BLaER1 treated with 17β-estradiol and CSF1 and Interleukin-3, amounts not matched to agents 10 nM and 100 nM (cell line): ENCODE data around the gene WNT4.

ENCODE experiments used
- H3K27ac ChIP-seq, 11 experiments: shearing (Covaris generic); formaldehyde crosslinking; 2 replicates each; pipeline ENCODE4 v1.8.1; 2022
- H3K27me3 ChIP-seq, 11 experiments: shearing (Covaris generic); formaldehyde crosslinking; 2 replicates each; pipeline ENCODE4 v1.8.1; 2022
- H3K36me3 ChIP-seq, 11 experiments: shearing (Covaris generic); formaldehyde crosslinking; 2 replicates each; pipeline ENCODE4 v1.8.1; 2022
- H3K4me1 ChIP-seq, 10 experiments: shearing (Covaris generic); formaldehyde crosslinking; 2 replicates each; pipeline ENCODE4 v1.8.1; 2022
- H3K4me2 ChIP-seq, 11 experiments: shearing (Covaris generic); formaldehyde crosslinking; 2 replicates each; pipeline ENCODE4 v1.8.1; 2022
- H3K4me3 ChIP-seq, 10 experiments: shearing (Covaris generic); formaldehyde crosslinking; 2 replicates each; pipeline ENCODE4 v1.8.1; 2022
- H3K9ac ChIP-seq, 11 experiments: shearing (Covaris generic); formaldehyde crosslinking; 2 replicates each; pipeline ENCODE4 v1.8.1; 2022
- H3K9me3 ChIP-seq, 11 experiments: shearing (Covaris generic); formaldehyde crosslinking; replicated peaks in 1 of 11; 2 replicates each; pipeline ENCODE4 v1.8.1; 2022
- H4K20me1 ChIP-seq, 11 experiments: shearing (Covaris generic); formaldehyde crosslinking; 2 replicates each; pipeline ENCODE4 v1.8.1; 2022
- Cebpa-rat ChIP-seq, 11 experiments: shearing (Covaris generic); IDR thresholded peaks; 2 replicates each; pipeline ENCODE4 v1.8.1; 2022

Gene WNT4

DNA sequence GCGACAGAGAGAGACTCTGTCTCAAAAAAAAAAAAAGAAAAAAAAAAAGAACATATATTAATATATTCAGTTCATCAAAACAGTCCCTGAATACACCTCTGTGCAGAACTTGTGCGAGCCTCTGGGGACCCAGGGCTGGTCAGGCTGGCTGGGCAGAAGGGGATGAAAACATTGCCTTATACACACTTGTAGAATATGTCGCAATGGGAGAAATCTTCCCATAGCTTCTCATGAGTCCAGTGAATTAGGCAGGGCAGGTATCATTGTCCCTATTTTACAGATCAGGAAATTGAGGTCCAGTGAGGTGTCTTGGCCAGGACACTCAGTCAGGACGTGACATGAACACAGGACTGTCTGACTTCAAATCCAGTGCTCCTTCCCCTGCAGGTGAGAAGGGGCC is 12.6 kb upstream of the WNT4 start:
- Histone ChIP-seq H3K9ac (no peak overlapping the region), H3K27me3 (peaks cover 0 to 18% (median 0%) of the 10 kb centered on the region in 11 experiments; a peak in 3 of 22 replicates), H3K4me1 (peaks cover 29 to 90% (median 74%) of the 10 kb centered on the region in 10 experiments), H3K4me2 (peak overlapping the region in 8 of 11 experiments; percentile 37 to 89 (median 81); a peak in 16 of 22 replicates), H3K4me3 (no peak overlapping the region), H3K36me3 (no peaks in the 10 kb centered on the region), H3K27ac (no peak overlapping the region; a peak in 1 of 22 replicates), H4K20me1 (peaks cover 0 to 18% (median 0%) of the 10 kb centered on the region in 11 experiments; a peak in 3 of 22 replicates), H3K9me3 (no peaks in the 10 kb centered on the region)
- peak in 4 of 11 experiments; percentile 39 to 67 (median 49); a peak in 3 of 22 replicates for TF ChIP-seq Cebpa-rat (IDR thresholded peaks at IDR 0.05)

DNA sequence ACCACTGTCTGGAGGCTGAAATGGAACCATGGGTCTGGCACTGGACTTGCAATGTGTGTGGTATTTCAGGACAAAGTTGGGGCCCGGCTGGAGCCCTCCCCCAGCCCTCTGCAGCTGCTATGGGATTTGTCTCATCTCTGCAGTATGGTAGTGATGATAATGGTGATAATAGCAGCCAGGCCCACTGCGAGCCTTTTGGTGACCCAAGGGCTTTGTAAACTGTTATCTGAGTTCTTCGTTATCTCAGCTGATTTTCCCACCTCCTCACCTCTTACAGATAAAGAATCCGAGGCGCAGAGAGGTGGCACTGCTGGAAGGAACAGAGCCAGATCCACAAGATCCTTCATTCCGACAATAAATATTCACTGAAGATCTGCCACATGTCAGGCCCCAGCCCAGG is 11.7 kb upstream of the WNT4 start:
- Histone ChIP-seq H3K27me3 (peaks cover 0 to 18% (median 0%) of the 10 kb centered on the region in 11 experiments; a peak in 3 of 22 replicates), H3K9ac (peak overlapping the region in 3 of 11 experiments; percentile 3 to 61 (median 40); a peak in 3 of 22 replicates), H4K20me1 (peaks cover 0 to 18% (median 0%) of the 10 kb centered on the region in 11 experiments; a peak in 3 of 22 replicates), H3K4me1 (peaks cover 20 to 81% (median 65%) of the 10 kb centered on the region in 10 experiments), H3K4me3 (no peak overlapping the region), H3K9me3 (no peaks in the 10 kb centered on the region), H3K27ac (peak overlapping the region in 4 of 11 experiments; percentile 9 to 57 (median 40); a peak in 5 of 22 replicates), H3K36me3 (no peaks in the 10 kb centered on the region), H3K4me2 (peak overlapping the region; percentile 66 to 92 (median 85))
- TF ChIP-seq Cebpa-rat (IDR thresholded peaks at IDR 0.05), result no peak

DNA sequence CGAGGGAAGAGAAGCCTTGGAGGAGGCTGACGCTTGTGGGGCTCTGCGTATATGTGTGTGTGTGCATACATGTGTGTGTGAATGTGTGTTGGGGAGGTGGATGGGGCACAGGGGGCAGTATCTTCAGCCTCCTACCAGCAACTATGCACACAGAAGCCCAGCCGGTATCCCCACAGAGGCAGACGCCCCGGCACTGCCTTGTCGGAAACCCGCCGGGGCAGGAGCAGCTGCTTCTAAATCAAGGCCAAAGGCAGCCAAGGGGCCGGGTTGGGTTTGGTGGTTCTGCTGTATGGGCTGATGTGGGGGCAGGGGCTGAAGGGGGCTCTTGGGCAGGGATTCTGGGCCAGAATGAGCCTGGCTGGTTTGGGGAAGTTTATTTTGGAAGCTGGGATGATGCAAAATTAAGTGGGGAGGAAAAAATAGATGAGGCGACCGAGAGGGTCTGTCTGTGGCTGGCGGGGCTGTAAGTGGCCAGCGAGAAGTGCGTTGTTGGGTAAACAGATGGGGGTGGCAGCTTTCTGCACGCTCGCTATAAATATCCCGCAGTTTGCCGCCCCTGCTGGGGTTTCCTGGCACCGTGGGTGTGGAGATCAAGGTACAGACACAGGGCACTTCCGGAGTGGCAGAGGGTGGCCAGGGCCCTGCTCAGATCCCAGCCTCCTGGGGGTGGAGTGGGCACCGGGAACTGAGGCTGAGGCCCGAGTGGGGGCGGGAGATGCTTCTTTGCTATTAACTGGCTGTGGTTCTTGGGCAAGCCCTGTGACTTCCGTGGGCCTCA is 11.0 kb upstream of the WNT4 start:
- no peak for TF ChIP-seq Cebpa-rat (IDR thresholded peaks at IDR 0.05)
- H3K4me3 ChIP-seq, result peak overlapping the region in 1 of 10 experiments; percentile 25; a peak in 2 of 20 replicates
- no peaks in the 10 kb centered on the region for H3K9me3 ChIP-seq
- H3K36me3 ChIP-seq, result no peaks in the 10 kb centered on the region
- H3K27ac ChIP-seq, result peak overlapping the region in 4 of 11 experiments; percentile 9 to 57 (median 50); a peak in 5 of 22 replicates
- peak overlapping the region in 6 of 11 experiments; percentile 3 to 61 (median 36); a peak in 8 of 22 replicates for H3K9ac ChIP-seq
- H3K4me2 ChIP-seq, result peak overlapping the region; percentile 66 to 92 (median 85)
- peaks cover 18 to 73% (median 58%) of the 10 kb centered on the region in 10 experiments for H3K4me1 ChIP-seq
- peaks cover 0 to 18% (median 0%) of the 10 kb centered on the region in 11 experiments; a peak in 3 of 22 replicates for H3K27me3 ChIP-seq
- H4K20me1 ChIP-seq, result peaks cover 0 to 18% (median 0%) of the 10 kb centered on the region in 11 experiments; a peak in 3 of 22 replicates

DNA sequence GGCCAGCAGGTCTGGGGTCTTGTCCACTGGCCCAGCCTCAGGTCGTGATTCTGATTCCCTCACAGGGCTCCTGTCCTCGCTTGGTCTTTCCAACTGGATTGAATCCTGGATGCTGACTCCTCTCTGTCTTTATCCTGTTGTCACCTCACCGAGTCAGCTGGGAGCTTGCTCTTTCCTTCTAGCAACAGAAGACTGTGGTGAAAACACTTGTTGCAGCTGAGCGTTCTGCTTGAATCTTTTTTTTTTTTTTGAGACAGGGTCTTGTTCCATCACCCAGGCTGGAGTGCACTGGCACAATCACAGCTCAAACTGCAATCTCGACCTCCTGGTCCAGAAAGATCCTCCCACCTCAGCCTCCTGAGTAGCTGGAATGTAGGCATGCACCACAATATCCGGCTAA is 8.0 kb upstream of the WNT4 start:
- no peak for TF ChIP-seq Cebpa-rat (IDR thresholded peaks at IDR 0.05)
- no peaks in the 10 kb centered on the region for H3K36me3 ChIP-seq
- peaks cover 0 to 18% (median 0%) of the 10 kb centered on the region in 11 experiments; a peak in 3 of 22 replicates for H3K27me3 ChIP-seq
- peak overlapping the region in 2 of 11 experiments; percentile 88 to 89; a peak in 3 of 22 replicates for H3K4me2 ChIP-seq
- peaks cover 18 to 52% (median 45%) of the 10 kb centered on the region in 10 experiments for H3K4me1 ChIP-seq
- no peak overlapping the region for H3K9ac ChIP-seq
- H3K4me3 ChIP-seq, result no peak overlapping the region
- H3K9me3 ChIP-seq, result no peaks in the 10 kb centered on the region
- peaks cover 0 to 18% (median 0%) of the 10 kb centered on the region in 11 experiments; a peak in 3 of 22 replicates for H4K20me1 ChIP-seq
- H3K27ac ChIP-seq, result no peak overlapping the region

DNA sequence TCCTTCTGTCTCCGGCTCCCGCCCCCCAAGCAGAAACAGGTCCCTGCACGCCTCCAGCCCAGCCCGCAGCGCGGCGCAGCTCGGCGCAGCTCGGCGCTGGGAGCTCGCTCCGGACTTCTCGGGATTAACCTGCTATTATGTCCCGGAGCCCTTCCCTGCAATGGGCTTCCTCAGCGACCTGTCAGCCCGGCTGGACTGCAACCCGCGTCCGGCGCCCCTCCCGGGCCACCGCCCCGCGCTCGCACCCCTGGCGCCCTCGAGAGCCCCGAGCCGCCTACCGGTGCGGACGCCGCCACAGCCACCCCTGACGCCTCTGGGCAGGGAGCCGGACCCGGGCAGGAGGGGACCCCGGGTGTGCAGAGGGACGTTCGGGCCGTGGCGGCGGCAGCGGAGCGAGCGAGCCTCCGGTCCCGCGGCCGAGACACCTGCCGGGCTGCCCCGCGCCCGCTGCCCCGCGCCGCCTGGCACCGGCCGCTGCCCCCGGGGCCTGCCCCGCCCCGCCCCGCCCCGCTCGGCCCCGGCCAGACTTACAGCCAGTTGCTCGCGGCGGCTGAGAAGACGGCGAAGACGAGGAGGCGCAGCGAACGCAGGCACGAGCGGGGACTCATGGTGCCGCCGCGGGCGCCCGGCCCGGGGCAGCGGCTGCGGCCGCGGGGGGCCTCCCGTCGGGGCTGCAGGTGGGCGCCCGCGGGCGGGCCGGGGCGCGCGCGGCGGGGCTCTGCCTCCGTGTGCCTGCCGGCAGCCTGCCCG is 407 bp downstream of the WNT4 start:
- Histone ChIP-seq H3K36me3 (no peaks in the 10 kb centered on the region), H4K20me1 (peaks cover 4 to 69% (median 41%) of the 10 kb centered on the region in 11 experiments; a peak in 21 of 22 replicates), H3K4me2 (peak overlapping the region; percentile 82 to 99 (median 92)), H3K9ac (peak overlapping the region in 3 of 11 experiments; percentile 25 to 45 (median 29); a peak in 5 of 22 replicates), H3K4me3 (peak overlapping the region; percentile 47 to 68 (median 56)), H3K9me3 (no peaks in the 10 kb centered on the region), H3K4me1 (peaks cover 7 to 37% (median 25%) of the 10 kb centered on the region in 10 experiments; a peak in 18 of 20 replicates), H3K27ac (no peak overlapping the region), H3K27me3 (peaks cover 56 to 80% (median 69%) of the 10 kb centered on the region in 11 experiments)
- TF ChIP-seq Cebpa-rat (IDR thresholded peaks at IDR 0.05), result no peak

DNA sequence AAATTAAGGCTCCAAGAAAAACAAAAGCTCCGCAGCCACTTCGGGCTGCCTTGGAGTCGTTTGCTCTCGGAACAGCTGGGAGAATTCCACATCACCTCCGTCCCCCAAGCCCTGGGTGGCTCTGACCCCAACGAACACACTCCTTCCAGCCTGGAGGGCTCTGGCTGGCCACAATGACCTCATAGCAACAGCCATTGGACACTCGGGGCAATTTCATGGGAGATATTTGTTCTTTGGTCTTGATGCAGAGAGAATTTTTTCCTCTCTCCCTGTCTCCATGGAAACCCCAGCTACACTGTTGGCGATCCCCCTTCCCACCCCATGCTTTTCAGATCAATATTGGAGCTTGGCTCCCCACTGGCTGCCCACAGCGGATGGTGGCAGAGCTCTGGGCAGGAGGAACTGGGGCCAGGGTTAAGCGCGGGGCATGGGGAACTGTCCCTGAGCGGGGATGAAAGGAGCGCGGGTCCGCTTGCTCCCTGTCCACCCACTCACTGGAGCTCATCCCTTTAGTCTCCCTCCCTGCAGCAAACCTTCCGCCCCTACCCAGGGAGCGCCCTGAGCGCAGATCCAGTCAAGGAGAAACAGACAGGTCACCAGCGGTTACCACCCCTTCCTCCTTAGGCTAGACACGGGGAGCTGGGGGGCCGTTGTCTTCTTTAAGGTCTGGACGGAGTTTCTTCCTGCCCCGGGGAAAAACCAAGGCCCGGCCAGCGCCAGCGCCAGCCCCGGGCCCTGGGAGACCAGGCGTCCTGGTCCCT is 1.2 kb downstream of the WNT4 start:
- peak overlapping the region; percentile 47 to 68 (median 56); a peak in 19 of 20 replicates for H3K4me3 ChIP-seq
- peaks cover 7 to 45% (median 33%) of the 10 kb centered on the region in 10 experiments; a peak in 18 of 20 replicates for H3K4me1 ChIP-seq
- H3K9me3 ChIP-seq, result no peaks in the 10 kb centered on the region
- H3K36me3 ChIP-seq, result no peaks in the 10 kb centered on the region
- no peak overlapping the region for H3K27ac ChIP-seq
- H3K4me2 ChIP-seq, result peak overlapping the region; percentile 82 to 99 (median 92)
- no peak for TF ChIP-seq Cebpa-rat (IDR thresholded peaks at IDR 0.05)
- peaks cover 56 to 80% (median 69%) of the 10 kb centered on the region in 11 experiments for H3K27me3 ChIP-seq
- peak overlapping the region in 2 of 11 experiments; percentile 29 to 45; a peak in 2 of 22 replicates for H3K9ac ChIP-seq
- H4K20me1 ChIP-seq, result peaks cover 4 to 77% (median 41%) of the 10 kb centered on the region in 11 experiments; a peak in 21 of 22 replicates

DNA sequence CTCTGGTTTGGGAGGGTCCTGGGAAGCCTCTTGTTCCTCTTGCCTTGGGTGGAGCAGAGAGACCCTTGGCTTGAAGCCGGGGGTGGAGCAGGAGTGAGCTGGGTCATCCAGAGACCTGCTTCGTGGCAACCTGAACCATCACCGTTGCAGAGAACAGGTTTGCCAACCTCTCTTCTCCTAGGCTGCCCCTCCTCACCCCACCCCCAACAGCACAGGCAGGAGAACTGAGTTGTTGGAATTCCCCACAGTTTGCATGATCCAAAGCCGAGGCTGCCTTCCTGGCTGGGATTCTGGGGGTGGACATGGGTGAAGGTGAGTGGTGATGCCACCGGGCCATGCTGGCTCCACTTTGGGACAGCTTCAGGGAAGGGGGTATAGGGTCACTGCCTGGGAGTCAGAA is 2.2 kb downstream of the WNT4 start:
- TF ChIP-seq Cebpa-rat (IDR thresholded peaks at IDR 0.05), result no peak
- Histone ChIP-seq H3K4me3 (no peak overlapping the region), H3K9me3 (no peaks in the 10 kb centered on the region), H4K20me1 (peaks cover 4 to 87% (median 41%) of the 10 kb centered on the region in 11 experiments; a peak in 21 of 22 replicates), H3K36me3 (no peaks in the 10 kb centered on the region), H3K9ac (no peak overlapping the region), H3K4me2 (no peak overlapping the region), H3K27me3 (peaks cover 56 to 80% (median 69%) of the 10 kb centered on the region in 11 experiments), H3K4me1 (peaks cover 7 to 48% (median 36%) of the 10 kb centered on the region in 10 experiments; a peak in 18 of 20 replicates), H3K27ac (no peak overlapping the region)

DNA sequence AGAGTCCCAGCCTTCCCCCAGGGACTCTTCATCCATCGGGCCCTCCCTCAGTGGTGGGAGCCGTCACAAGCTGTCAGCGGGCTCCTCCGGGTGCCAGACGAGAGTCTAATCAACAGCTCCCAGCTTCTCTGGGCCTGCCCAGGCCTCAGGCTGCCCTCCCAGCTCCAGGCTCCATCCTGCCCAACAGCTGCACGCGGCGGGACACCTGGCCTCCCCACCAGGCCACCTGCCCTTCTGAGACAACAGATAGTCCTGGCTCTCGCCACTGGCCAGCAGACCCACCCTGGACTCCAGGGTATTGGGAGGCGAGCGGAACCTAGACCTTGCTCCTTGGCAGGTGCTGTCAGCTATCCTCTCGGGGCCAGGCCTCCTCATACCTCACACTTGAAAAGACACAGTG is 3.1 kb downstream of the WNT4 start:
- Histone ChIP-seq H3K4me1 (peaks cover 7 to 48% (median 36%) of the 10 kb centered on the region in 10 experiments; a peak in 18 of 20 replicates), H3K27ac (no peak overlapping the region)
- TF ChIP-seq Cebpa-rat (IDR thresholded peaks at IDR 0.05), result no peak

More for the DNA sequence above, 3.1 kb downstream of the WNT4 start:
- H3K9ac ChIP-seq, result no peak overlapping the region
- no peaks in the 10 kb centered on the region for H3K9me3 ChIP-seq
- H3K36me3 ChIP-seq, result no peaks in the 10 kb centered on the region
- H3K4me3 ChIP-seq, result no peak overlapping the region
- peaks cover 52 to 72% (median 63%) of the 10 kb centered on the region in 11 experiments for H3K27me3 ChIP-seq
- H3K4me2 ChIP-seq, result 0 out of 22 replicates have a peak overlapping the region, but pooled peaks of 1 of the 11 experiments have one; percentile 5
- peaks cover 4 to 85% (median 41%) of the 10 kb centered on the region in 11 experiments; a peak in 21 of 22 replicates for H4K20me1 ChIP-seq
